DND-41 (cell line): ENCODE data around the gene AKNA.

Source experiments
- CTCF ChIP-seq: IDR thresholded peaks from 2 replicates; pipeline ENCODE4 v1.5.1; 2012; ENCODE audit warnings: borderline replicate concordance, low read length, moderate library complexity, mild to moderate bottlenecking; ENCODE audit not compliant: poor library complexity, severe bottlenecking; ENCODE audit errors: extremely low read depth
- EZH2 ChIP-seq: IDR thresholded peaks from 3 replicates; pipeline ENCODE4 v1.6.1; 2012; ENCODE audit warnings: borderline replicate concordance, low read depth, mild to moderate bottlenecking, moderate library complexity, low read length, inconsistent platforms; ENCODE audit not compliant: severe bottlenecking

GRCh38 chr9:114395334-114395617, 7.5 kb upstream of the AKNA start:
- TF ChIP-seq CTCF (no peak), EZH2 (no peak)
